H9 (cell line): Measurements from ENCODE around the gene PIGBOS1. TPM values are rescaled to one million over a fixed set of nuclear protein-coding genes. Genes with fewer than 3 reads are reported as not detected.

Experiments used
- DNase-seq: peaks from one replicate; pipeline ENCODE4 v3.0.0-alpha.2; 2017
- H2AFZ ChIP-seq: one replicate; pipeline ENCODE4 v1.6.1; 2013; ENCODE audit warnings: mild to moderate bottlenecking, low read length, control low read depth, moderate library complexity
- H2AK5ac ChIP-seq: 2 replicates; pipeline ENCODE4 v1.6.1; 2013; ENCODE audit warnings: low read length, control low read depth, mixed read lengths; ENCODE audit not compliant: insufficient read length
- H2BK120ac ChIP-seq: one replicate; pipeline ENCODE4 v1.6.1; 2013; ENCODE audit warnings: low read depth, mild to moderate bottlenecking, low read length, control low read depth, inconsistent platforms; ENCODE audit not compliant: poor library complexity, severe bottlenecking
- H2BK12ac ChIP-seq: 2 replicates; pipeline ENCODE4 v1.6.1; 2013; ENCODE audit warnings: low read length, control low read depth, mixed read lengths, low read depth; ENCODE audit not compliant: insufficient read length
- H2BK15ac ChIP-seq: 2 replicates; pipeline ENCODE4 v1.6.1; 2013; ENCODE audit warnings: low read depth, low read length, control low read depth
- H2BK20ac ChIP-seq: one replicate; pipeline ENCODE4 v1.6.1; 2013; ENCODE audit warnings: low read depth, mild to moderate bottlenecking, low read length, control low read depth, inconsistent platforms; ENCODE audit not compliant: poor library complexity, severe bottlenecking
- H2BK5ac ChIP-seq: 2 replicates; pipeline ENCODE4 v1.6.1; 2013; ENCODE audit warnings: low read length, control low read depth, mixed read lengths; ENCODE audit not compliant: insufficient read length
- H3K14ac ChIP-seq: 2 replicates; pipeline ENCODE4 v1.6.1; 2013; ENCODE audit warnings: low read length, control low read depth; ENCODE audit not compliant: insufficient read depth
- H3K18ac ChIP-seq: 2 replicates; pipeline ENCODE4 v1.6.1; 2013; ENCODE audit warnings: low read depth, mild to moderate bottlenecking, mixed read lengths, low read length, control low read depth; ENCODE audit not compliant: insufficient read length
- H3K23ac ChIP-seq: 2 replicates; pipeline ENCODE4 v1.6.1; 2013; ENCODE audit warnings: low read length, control low read depth, mixed read lengths, low read depth; ENCODE audit not compliant: insufficient read length
- H3K23me2 ChIP-seq: 2 replicates; pipeline ENCODE4 v1.6.1; 2013; ENCODE audit warnings: low read depth, mild to moderate bottlenecking, mixed read lengths, low read length, control low read depth; ENCODE audit not compliant: insufficient read length, poor library complexity, severe bottlenecking
- H3K27ac ChIP-seq: 2 replicates; pipeline ENCODE4 v1.5.1; 2013; ENCODE audit warnings: low read length, control low read depth, mixed read lengths, low read depth; ENCODE audit not compliant: insufficient read length
- H3K27me3 ChIP-seq: 2 replicates; pipeline ENCODE4 v1.6.1; 2013; ENCODE audit warnings: low read length, control low read depth, inconsistent platforms; ENCODE audit not compliant: insufficient read depth
- H3K4ac ChIP-seq: 2 replicates; pipeline ENCODE4 v1.6.1; 2013; ENCODE audit warnings: low read depth, mild to moderate bottlenecking, control low read depth, inconsistent platforms, low read length, moderate library complexity
- H3K4me1 ChIP-seq: 2 replicates; pipeline ENCODE4 v1.6.1; 2013; ENCODE audit warnings: low read length, control low read depth, inconsistent platforms; ENCODE audit not compliant: insufficient read depth
- H3K4me2 ChIP-seq: 2 replicates; pipeline ENCODE4 v1.6.1; 2013; ENCODE audit warnings: low read length, control low read depth, mixed read lengths; ENCODE audit not compliant: insufficient read length, insufficient read depth
- H3K56ac ChIP-seq: 2 replicates; pipeline ENCODE4 v1.6.1; 2013; ENCODE audit warnings: low read depth, mild to moderate bottlenecking, mixed read lengths, low read length, control low read depth; ENCODE audit not compliant: insufficient read length
- H3K79me1 ChIP-seq: 2 replicates; pipeline ENCODE4 v1.6.1; 2013; ENCODE audit warnings: low read depth, mild to moderate bottlenecking, moderate library complexity, low read length, control low read depth, inconsistent platforms; ENCODE audit not compliant: insufficient read depth, poor library complexity, severe bottlenecking
- H3K79me2 ChIP-seq: 2 replicates; pipeline ENCODE4 v1.6.1; 2013; ENCODE audit warnings: low read length, control low read depth, inconsistent platforms; ENCODE audit not compliant: insufficient read depth
- H3K9ac ChIP-seq: 2 replicates; pipeline ENCODE4 v1.6.1; 2013; ENCODE audit warnings: low read length, control low read depth, mixed read lengths; ENCODE audit not compliant: insufficient read length; ENCODE audit errors: extremely low read depth
- H3K9me3 ChIP-seq: one replicate; pipeline ENCODE4 v1.6.1; 2013; ENCODE audit warnings: low read depth, low read length, inconsistent platforms; ENCODE audit not compliant: control insufficient read depth
- H3T11ph ChIP-seq: one replicate; pipeline ENCODE4 v1.6.1; 2013; ENCODE audit warnings: mild to moderate bottlenecking, low read length, control low read depth, inconsistent platforms
- H4K20me1 ChIP-seq: one replicate; pipeline ENCODE4 v1.6.1; 2013; ENCODE audit not compliant: control insufficient read depth, insufficient read length, insufficient read depth
- H4K5ac ChIP-seq: 2 replicates; pipeline ENCODE4 v1.6.1; 2013; ENCODE audit warnings: low read depth, mild to moderate bottlenecking, mixed read lengths, low read length, control low read depth; ENCODE audit not compliant: insufficient read length
- H4K8ac ChIP-seq: replicated peaks from 2 replicates; pipeline ENCODE4 v1.6.1; 2013; ENCODE audit warnings: low read length, control low read depth, mixed read lengths, low read depth; ENCODE audit not compliant: insufficient read length
- H4K91ac ChIP-seq: 2 replicates; pipeline ENCODE4 v1.6.1; 2013; ENCODE audit warnings: low read depth, mild to moderate bottlenecking, moderate library complexity, mixed read lengths, low read length, control low read depth; ENCODE audit not compliant: insufficient read length
- H3K27ac Mint-ChIP-seq, 3 experiments: 2 replicates in 2 of 3; 3 replicates in 1 of 3; pipeline ENCODE4 v1.8.0; 2020 to 2021; ENCODE audit warnings: mixed read lengths in 3 of 3, mild to moderate bottlenecking in 1 of 3, moderate library complexity in 1 of 3
- H3K27me3 Mint-ChIP-seq: 2 replicates; pipeline ENCODE4 v1.8.0; 2021; ENCODE audit warnings: low read depth, mild to moderate bottlenecking, moderate library complexity, mixed read lengths
- H3K36me3 Mint-ChIP-seq, 3 experiments: 2 replicates in 2 of 3; 3 replicates in 1 of 3; pipeline ENCODE4 v1.8.0; 2020 to 2021; ENCODE audit warnings: low read depth in 3 of 3, mixed read lengths in 3 of 3; ENCODE audit not compliant: insufficient read depth in 1 of 3
- H3K4me1 Mint-ChIP-seq, 2 experiments: 2 replicates each; pipeline ENCODE4 v1.8.0; 2020; ENCODE audit warnings: mixed read lengths in 2 of 2
- H3K4me3 Mint-ChIP-seq, 2 experiments: 2 replicates in 1 of 2; 3 replicates in 1 of 2; pipeline ENCODE4 v1.8.0; 2020 to 2021; ENCODE audit warnings: mild to moderate bottlenecking in 2 of 2, mixed read lengths in 2 of 2, moderate library complexity in 1 of 2
- H3K9me3 Mint-ChIP-seq, 2 experiments: 2 replicates in 1 of 2; 3 replicates in 1 of 2; pipeline ENCODE4 v1.8.0; 2020; ENCODE audit warnings: mild to moderate bottlenecking in 2 of 2, mixed read lengths in 2 of 2, moderate library complexity in 1 of 2
- CTCF ChIP-seq: fragments of 200-600 bp; sonication (generic); conservative IDR thresholded peaks from 3 replicates; pipeline ENCODE4 v1.8.0; 2021; ENCODE audit warnings: antibody characterized with exemption, mild to moderate bottlenecking
- WGBS: extraction: QIAGEN DNeasy Blood & Tissue Kit; methylation state at CpG from one replicate; pipeline ENCODE4 v1.1.7; 2013; ENCODE audit warnings: missing lambda C conversion rate, low lambda C conversion rate, mixed read lengths; ENCODE audit not compliant: insufficient read length; ENCODE audit errors: extremely low coverage; 5-methylcytosine and 5-hydroxymethylcytosine counted together
- total RNA-seq: library from RNA; stranded (reverse); gene quantifications from 2 replicates; pipeline ENCODE4 v1.2.1, GENCODE V29; 2021

The PIGBOS1 gene
- total RNA-seq, 1 experiment from 2014 or later = 10.4 TPM

DNA sequence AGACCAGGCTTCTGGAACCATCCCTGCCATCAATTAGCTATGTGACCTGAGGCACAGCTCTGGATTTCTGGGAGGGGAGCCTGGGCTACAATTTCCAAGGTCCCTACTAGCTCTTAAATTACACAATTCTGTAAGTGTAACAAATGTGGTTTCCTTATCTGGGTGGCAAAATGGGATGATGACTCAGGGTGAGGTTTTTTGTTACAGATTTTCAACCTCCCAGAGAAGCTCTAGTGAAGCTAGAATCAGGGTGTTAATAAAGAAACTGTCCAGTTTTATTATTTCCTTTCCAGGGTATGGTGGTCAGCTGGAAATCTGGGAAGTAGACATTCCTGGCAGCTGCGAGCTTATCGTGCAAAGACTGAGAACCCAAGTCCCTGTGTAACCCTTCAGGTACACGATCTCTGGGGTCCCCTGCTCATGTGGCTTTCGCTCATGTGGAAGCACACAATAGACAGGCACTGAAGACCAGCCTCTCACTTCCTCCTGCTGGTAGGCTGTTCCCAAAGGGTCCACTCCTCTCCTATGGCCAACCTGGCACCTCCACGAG, 36.6 kb downstream of the PIGBOS1 start:
- Mint-ChIP-seq H3K36me3 (no peaks in the 10 kb centered on the region; a peak in 1 of 7 replicates), H3K4me1 (peaks cover 6 to 8% of the 10 kb centered on the region in 2 experiments; a peak in 2 of 4 replicates), H3K27me3 (no peaks in the 10 kb centered on the region), H3K27ac (peak overlapping the region in 2 of 3 experiments; percentile 28 to 49; a peak in 1 of 7 replicates), H3K9me3 (no peaks in the 10 kb centered on the region), H3K4me3 (no peak overlapping the region)
- Histone ChIP-seq H3T11ph (no peak overlapping the region), H3K23me2 (no peaks in the 10 kb centered on the region), H2BK5ac (no peak overlapping the region), H3K4ac (no peak overlapping the region), H3K4me1 (no peaks in the 10 kb centered on the region), H4K5ac (no peak overlapping the region), H3K27me3 (no peaks in the 10 kb centered on the region), H2AFZ (no peak overlapping the region), H4K20me1 (no peaks in the 10 kb centered on the region), H3K79me1 (no peaks in the 10 kb centered on the region), H3K18ac (no peak overlapping the region), H2BK120ac (no peak overlapping the region), H3K9me3 (no peaks in the 10 kb centered on the region), H3K79me2 (no peaks in the 10 kb centered on the region), H3K9ac (no peak overlapping the region), H3K23ac (no peak overlapping the region), H2AK5ac (no peak overlapping the region), H3K14ac (no peak overlapping the region), H2BK15ac (no peak overlapping the region), H2BK12ac (no peak overlapping the region), H2BK20ac (no peak overlapping the region), H3K4me2 (no peak overlapping the region), H4K91ac (no peak overlapping the region), H3K27ac (no peak overlapping the region), H4K8ac (no peak overlapping the region), H3K56ac (no peak overlapping the region)
- TF ChIP-seq CTCF = no peak
- WGBS = no CpG with 5 or more reads among the region's 5 CpGs
- no peak for DNase-seq
